Superior temporal gyrus (tissue), 1 donor: ENCODE data around the gene PABPC1L.

Experiments
- DNase-seq: peaks from one replicate; pipeline ENCODE4 v3.0.0-alpha.2; 2016; ENCODE audit errors: extremely low spot score

Gene PABPC1L

DNA sequence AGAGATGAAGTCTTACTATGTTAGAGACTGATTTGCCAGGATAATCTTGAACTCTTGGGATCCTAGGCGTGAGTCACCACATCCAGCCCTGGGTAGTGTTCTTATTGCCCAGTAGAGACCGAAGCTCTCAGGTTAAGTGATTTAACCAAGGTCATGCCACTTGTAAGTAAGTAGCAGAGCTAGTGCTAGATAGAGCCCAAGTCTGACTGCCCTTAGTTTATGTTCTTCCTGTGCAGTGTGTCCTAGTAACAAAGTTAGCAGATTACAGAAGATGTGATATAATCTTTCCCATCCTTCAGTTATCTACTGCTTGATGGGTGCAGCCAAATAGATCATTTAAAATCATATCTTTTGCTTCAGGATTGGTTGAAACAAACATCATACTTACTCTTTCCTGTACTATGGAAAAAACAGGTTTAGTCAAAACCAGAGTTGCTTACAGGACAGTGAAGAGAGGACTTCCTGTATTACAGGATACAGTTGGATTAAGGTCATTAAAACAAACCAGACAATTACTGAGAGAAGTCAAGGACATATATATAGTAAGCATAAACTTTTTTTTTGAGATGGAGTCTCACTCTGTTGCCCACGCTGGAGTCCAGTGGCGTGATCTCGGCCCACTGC is 9.5 kb upstream of the PABPC1L start:
- no peak for DNase-seq

GRCh38 chr20:44901974-44902373 is 7.9 kb upstream of the PABPC1L start:
- DNase-seq, result peak; percentile 88

DNA sequence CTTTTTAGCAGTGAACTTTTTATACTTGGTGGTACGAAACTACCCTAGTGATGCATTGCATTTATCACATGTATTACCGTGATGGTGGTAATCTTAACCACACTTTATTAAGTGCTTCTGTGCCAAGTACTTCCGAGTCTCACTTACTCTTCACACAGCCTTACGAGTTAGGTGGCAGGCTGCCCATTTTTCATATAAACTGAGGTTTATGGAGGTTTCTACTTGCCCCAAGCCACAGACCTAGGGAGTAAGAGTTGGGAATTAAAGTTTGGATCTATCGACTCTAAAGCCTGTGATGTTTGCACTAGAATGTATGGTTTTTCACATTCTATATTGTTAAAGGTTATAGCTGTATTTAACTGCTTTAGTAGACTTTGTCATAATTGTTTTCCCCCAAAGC is 5.5 kb upstream of the PABPC1L start:
- DNase-seq, result no peak

- DNase-seq, result no peak
These were observed 631 bp upstream of the PABPC1L start for GRCh38 chr20:44908987-44909871.

- no peak for DNase-seq
These were observed 916 bp downstream of the PABPC1L start for GRCh38 chr20:44910690-44911262.

DNA sequence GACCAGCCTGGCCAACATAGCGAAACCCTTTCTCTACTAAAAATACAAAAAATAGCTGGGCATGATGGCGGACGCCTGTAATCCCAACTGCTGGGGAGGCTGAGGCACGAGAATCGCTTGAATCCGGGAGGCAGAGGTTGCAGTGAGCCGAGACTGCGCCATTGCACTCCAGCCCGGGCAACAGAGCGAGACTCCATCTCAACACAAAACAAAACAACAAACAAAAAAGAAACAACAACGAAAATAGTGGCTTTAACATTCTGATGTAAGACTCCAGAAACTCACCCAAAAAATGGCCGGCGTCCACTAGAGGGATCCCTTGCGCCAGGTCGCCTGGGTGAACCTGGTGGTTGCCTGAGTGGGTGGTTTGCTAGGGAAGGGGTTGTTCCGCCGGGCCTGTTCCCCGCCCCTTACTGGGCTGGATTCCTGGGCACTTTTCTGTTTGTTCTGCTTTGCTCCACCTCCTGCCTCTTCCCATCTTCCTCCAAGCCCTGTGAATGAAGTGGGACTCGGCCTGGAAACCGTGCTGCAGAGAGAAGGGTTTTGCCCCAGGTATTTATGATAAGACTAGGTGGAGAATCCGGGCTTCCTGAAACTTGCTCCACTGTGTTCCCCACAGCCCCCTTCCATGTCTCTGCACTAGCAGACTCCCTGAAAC is 1.5 kb downstream of the PABPC1L start:
- no peak for DNase-seq

DNA sequence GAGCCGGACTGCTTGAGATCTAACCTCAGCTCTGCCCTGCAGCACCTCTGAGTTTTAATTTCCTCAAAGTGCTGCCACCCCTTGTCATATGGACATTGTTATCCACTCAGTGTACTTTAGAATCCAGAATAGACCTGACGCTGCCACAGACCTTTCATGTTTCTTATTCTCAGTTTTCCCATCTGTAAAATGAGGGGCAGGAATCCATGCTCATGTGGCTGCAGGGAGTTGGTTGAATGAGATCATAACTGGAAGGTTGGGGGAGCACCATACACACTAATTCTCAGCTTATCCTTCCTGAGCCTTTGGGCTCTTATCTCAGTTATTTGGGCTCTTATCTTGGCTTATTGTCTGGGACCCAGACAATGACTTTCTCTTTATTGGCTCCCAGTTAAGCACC is 2.3 kb downstream of the PABPC1L start:
- DNase-seq, result no peak

GRCh38 chr20:44914924-44915323 is 5.1 kb downstream of the PABPC1L start:
- DNase-seq, result no peak

DNA sequence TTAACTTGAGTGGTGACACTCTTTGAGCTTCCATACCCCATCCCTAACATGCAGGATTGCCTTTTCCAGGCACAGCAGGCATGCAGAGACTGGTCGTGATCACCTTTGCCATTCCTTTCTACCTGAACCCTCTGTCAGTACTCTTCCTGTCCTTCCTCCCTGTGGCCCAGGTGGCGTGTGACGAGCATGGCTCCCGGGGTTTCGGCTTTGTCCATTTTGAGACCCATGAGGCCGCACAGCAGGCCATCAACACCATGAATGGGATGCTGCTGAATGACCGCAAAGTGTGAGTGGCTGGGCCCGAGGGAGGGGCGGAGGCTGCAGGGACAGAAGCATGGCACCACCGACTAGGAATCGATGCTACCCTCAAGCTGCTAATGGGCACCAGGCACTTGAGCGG is 6.7 kb downstream of the PABPC1L start:
- no peak for DNase-seq

DNA sequence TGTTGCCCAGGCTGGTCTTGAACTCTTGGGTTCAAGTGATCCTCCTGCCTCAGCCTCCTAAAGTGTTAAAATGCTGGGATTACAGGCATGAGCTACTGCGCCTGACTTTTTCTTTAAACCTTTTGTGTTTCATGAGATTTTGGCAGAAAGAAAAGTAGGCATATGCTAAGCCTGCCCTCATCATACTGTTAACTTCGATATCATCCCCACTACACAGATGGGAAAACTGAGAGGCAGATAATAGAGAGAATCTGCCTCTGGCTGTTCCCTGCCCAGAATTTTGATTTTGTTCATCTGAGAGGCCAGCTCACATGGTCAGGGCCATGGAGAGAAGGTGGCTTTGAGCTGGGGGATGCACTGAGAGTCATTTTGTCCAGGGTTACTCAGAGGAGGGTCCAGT is 7.5 kb downstream of the PABPC1L start:
- DNase-seq, result no peak

GRCh38 chr20:44918342-44918741 is 8.5 kb downstream of the PABPC1L start:
- no peak for DNase-seq

DNA sequence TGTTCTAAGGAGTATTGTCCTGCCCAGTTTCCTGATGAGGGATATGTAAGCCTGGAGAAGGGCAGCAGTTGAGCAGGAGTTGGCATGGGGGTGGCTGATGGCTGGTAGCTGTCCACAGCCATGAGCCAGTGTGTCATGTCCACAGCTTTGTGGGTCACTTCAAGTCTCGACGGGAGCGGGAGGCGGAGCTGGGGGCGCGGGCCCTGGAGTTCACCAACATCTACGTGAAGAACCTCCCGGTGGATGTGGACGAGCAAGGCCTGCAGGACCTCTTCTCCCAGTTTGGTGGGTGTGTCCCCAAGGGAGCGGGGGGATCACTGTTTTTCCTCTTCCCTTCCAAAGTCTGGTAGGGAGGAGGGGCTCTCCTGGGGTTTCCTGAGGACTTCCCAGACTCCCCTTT is 8.9 kb downstream of the PABPC1L start:
- no peak for DNase-seq

DNA sequence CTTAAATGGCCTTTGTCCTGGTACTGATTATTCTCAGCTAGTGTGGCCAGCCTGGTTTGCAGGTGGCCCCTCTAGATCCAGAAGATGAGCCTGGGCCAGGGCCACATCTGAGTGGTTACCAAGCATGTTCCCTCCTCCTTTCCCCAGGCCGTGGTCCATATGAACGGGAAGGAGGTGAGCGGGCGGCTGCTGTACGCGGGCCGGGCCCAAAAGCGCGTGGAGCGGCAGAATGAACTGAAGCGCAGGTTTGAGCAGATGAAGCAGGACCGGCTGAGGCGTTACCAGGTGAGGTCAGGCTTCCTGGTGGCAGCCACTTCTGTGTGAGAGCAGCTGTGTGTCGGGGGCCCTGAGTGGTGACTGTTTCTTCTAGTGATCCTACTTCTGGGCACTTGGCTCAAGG is 11.6 kb downstream of the PABPC1L start:
- DNase-seq, result no peak

DNA sequence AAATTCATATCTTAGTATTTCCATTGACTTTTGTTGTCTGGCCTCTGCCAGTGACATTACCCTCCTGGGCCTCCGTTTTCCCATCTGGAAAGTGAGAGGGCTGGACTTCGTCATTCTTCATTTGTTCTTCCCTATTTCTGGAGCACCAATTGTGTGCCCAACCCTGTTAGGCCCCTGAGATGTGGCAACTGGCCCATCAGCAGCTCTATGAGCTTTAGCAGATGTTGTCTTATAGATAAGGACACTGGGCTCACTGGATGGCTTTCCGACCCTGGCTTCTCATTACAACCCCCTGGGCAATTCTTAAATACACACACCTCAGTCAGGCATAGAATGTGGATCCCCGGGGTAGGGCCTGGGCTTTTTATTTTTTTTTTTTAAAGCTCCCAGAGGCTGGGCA is 14.7 kb downstream of the PABPC1L start:
- no peak for DNase-seq

- DNase-seq, result no peak
These were observed 18.7 kb downstream of the PABPC1L start for GRCh38 chr20:44928595-44928994.

DNA sequence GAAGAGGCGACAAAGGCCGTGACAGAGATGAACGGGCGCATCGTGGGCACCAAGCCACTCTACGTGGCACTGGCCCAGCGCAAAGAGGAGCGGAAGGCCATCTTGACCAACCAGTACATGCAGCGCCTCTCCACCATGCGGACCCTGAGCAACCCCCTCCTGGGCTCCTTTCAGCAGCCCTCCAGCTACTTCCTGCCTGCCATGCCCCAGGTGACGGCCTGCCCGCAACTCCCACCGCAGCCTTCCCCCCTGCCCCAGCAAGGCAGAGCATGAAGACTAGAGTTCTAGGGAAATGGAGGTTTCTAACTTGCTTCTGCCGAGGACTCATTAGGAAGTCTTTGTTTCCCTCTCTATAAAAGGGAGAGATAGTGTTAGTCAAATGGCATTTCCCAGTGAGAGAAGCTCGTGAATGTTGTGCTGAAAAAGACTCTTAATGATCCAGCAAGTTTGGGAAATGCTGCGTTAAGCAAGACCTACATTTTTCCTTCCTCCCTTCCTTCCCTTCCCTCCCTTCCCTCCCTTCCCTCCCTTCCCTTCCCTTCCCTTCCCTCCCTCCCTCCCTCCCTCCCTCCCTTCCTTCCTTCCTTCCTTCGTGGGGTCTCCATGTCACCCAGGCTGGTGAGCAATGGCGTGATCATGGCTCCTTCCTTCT is 20.8 kb downstream of the PABPC1L start:
- no peak for DNase-seq

- no peak for DNase-seq
These were observed 22.1 kb downstream of the PABPC1L start for GRCh38 chr20:44931911-44932310.

GRCh38 chr20:44932916-44933315 is 23.1 kb downstream of the PABPC1L start:
- no peak for DNase-seq

GRCh38 chr20:44936510-44936909 is 26.6 kb downstream of the PABPC1L start:
- DNase-seq, result no peak

GRCh38 chr20:44938637-44939036 is 28.8 kb downstream of the PABPC1L start:
- peak; percentile 17 for DNase-seq

DNA sequence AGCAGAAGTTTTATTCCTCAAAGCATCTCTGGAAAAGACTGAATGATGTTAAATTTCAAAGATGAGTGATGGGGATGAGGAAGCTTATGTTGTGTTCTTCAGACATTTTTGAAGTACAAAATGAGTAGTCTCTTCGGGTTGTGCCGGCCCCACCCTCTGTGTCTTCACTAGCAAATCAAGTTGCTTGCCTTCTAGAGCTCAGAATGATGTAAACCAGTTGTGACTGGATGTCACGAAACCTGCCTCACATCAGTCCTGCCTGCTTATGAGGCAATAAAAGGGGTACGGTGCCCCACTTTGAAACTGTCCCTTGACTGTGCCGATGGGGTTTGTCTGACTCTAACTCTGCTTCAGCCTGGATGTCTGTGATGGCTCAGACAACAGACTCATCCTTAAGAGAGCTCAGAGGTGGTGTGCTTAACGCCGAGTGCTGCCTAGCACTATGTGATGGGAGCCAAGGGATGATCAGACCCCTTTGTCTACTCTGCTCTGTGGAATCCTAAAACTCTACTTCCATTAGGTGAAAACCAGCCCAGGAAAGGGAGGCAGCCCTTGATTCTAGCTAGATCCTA is 31.3 kb downstream of the PABPC1L start:
- no peak for DNase-seq
